ENCODE data around the gene ETFA. TPM values are rescaled to one million over a fixed set of nuclear protein-coding genes. Genes with fewer than 3 reads are reported as not detected.

ETFA gene
- total and polyA plus RNA-seq, 2 experiments from 2014 or later: 175 to 185 TPM

- no peak overlapping the region for H3K27ac ChIP-seq
- no peaks in the 10 kb centered on the region for H3K36me3 ChIP-seq (replicated peaks; ENCODE audit: insufficient read depth, low read depth)
- no peaks in the 10 kb centered on the region for H3K79me2 ChIP-seq
- TF ChIP-seq EZH2phosphoT487 (IDR thresholded peaks at IDR 0.05; ENCODE audit: low read depth, severe bottlenecking, unreplicated experiment) (no peak), EZH2 (IDR thresholded peaks at IDR 0.05; ENCODE audit: borderline replicate concordance) (no peak), CTCF (IDR thresholded peaks at IDR 0.05; ENCODE audit: poor library complexity) (no peak)
- H3K9me2 ChIP-seq (replicated peaks; ENCODE audit: insufficient read depth): no peaks in the 10 kb centered on the region
- WGBS (ENCODE audit: low lambda C conversion rate, missing lambda C conversion rate): 84% methylated on average over 4 of the region's 4 CpGs
- DNase-seq (ENCODE audit: low spot score): no peak
- no peaks in the 10 kb centered on the region for H3K9me3 ChIP-seq (ENCODE audit: low read depth)
- H3K4me3 ChIP-seq: no peak overlapping the region
- H4K20me1 ChIP-seq (ENCODE audit: insufficient read depth, poor library complexity, severe bottlenecking): no peaks in the 10 kb centered on the region
- H3K4me2 ChIP-seq: no peak overlapping the region
- no peak overlapping the region for H2AFZ ChIP-seq
- H3K4me1 ChIP-seq (ENCODE audit: insufficient read depth): peaks cover 13% of the 10 kb centered on the region
- no peaks in the 10 kb centered on the region for H3K27me3 ChIP-seq
Observed at GRCh38 chr15:76169018-76169417, 142.3 kb downstream of the ETFA start.

- peaks cover 18% of the 10 kb centered on the region for H3K4me1 ChIP-seq (ENCODE audit: insufficient read depth)
- no peaks in the 10 kb centered on the region for H3K9me3 ChIP-seq (ENCODE audit: low read depth)
- no peaks in the 10 kb centered on the region for H3K9me2 ChIP-seq (replicated peaks; ENCODE audit: insufficient read depth)
- no peak overlapping the region for H3K4me3 ChIP-seq
- no peak for TF ChIP-seq CTCF (IDR thresholded peaks at IDR 0.05; ENCODE audit: poor library complexity)
- TF ChIP-seq EZH2 (IDR thresholded peaks at IDR 0.05; ENCODE audit: borderline replicate concordance): no peak
- TF ChIP-seq EZH2phosphoT487 (IDR thresholded peaks at IDR 0.05; ENCODE audit: low read depth, severe bottlenecking, unreplicated experiment): no peak
- no peak for DNase-seq (ENCODE audit: low spot score)
- no peak overlapping the region for H3K4me2 ChIP-seq
- no peaks in the 10 kb centered on the region for H3K79me2 ChIP-seq
- H3K27me3 ChIP-seq: no peaks in the 10 kb centered on the region
- WGBS (ENCODE audit: low lambda C conversion rate, missing lambda C conversion rate): 84% methylated on average over 14 of the region's 14 CpGs
- H3K36me3 ChIP-seq (replicated peaks; ENCODE audit: insufficient read depth, low read depth): no peaks in the 10 kb centered on the region
- H3K27ac ChIP-seq: no peak overlapping the region
- no peaks in the 10 kb centered on the region for H4K20me1 ChIP-seq (ENCODE audit: insufficient read depth, poor library complexity, severe bottlenecking)
- H2AFZ ChIP-seq: no peak overlapping the region
Observed at GRCh38 chr15:76168237-76168984, 142.9 kb downstream of the ETFA start.

GRCh38 chr15:76165951-76166350, 145.3 kb downstream of the ETFA start:
- WGBS (ENCODE audit: low lambda C conversion rate, missing lambda C conversion rate): 97% methylated on average over 15 of the region's 15 CpGs
- H3K4me2 ChIP-seq: no peak overlapping the region
- H3K9me3 ChIP-seq (ENCODE audit: low read depth): no peaks in the 10 kb centered on the region
- H3K36me3 ChIP-seq (replicated peaks; ENCODE audit: insufficient read depth, low read depth): no peaks in the 10 kb centered on the region
- H3K27ac ChIP-seq: no peak overlapping the region
- no peaks in the 10 kb centered on the region for H3K27me3 ChIP-seq
- H3K4me1 ChIP-seq (ENCODE audit: insufficient read depth): peaks cover 39% of the 10 kb centered on the region
- no peak for TF ChIP-seq EZH2 (IDR thresholded peaks at IDR 0.05; ENCODE audit: borderline replicate concordance)
- TF ChIP-seq EZH2phosphoT487 (IDR thresholded peaks at IDR 0.05; ENCODE audit: low read depth, severe bottlenecking, unreplicated experiment): no peak
- TF ChIP-seq CTCF (IDR thresholded peaks at IDR 0.05; ENCODE audit: poor library complexity): no peak
- no peak overlapping the region for H2AFZ ChIP-seq
- no peaks in the 10 kb centered on the region for H3K9me2 ChIP-seq (replicated peaks; ENCODE audit: insufficient read depth)
- no peaks in the 10 kb centered on the region for H4K20me1 ChIP-seq (ENCODE audit: insufficient read depth, poor library complexity, severe bottlenecking)
- H3K4me3 ChIP-seq: no peak overlapping the region
- DNase-seq (ENCODE audit: low spot score): no peak
- no peaks in the 10 kb centered on the region for H3K79me2 ChIP-seq

Other genes starting within 250 kb of the ETFA start
- 3.9 and 5.3 TPM in 2 replicates for gene ISL2, start 25.3 kb upstream of the ETFA start, total RNA-seq
- gene ISL2, start 25.3 kb upstream of the ETFA start, polyA plus RNA-seq: 3.3 and 4.7 TPM in 2 replicates

Measured in hepatocyte (in vitro differentiated cells).